ENCODE data around the gene GAL3ST2.
"Not testable (repeated sequence)": the region's sequence is repeated elsewhere in the genome, so short reads cannot be mapped to it uniquely, and the experiment has no call there.

Gene GAL3ST2

GRCh38 chr2:241767464-241768250, 9.0 kb upstream of the GAL3ST2 start:
- no peak for DNase-seq (ENCODE audit: low spot score)

- DNase-seq (ENCODE audit: low spot score) = no peak
Observed at GRCh38 chr2:241768251-241768711, 8.3 kb upstream of the GAL3ST2 start.

GRCh38 chr2:241768850-241769249, 7.8 kb upstream of the GAL3ST2 start:
- DNase-seq (ENCODE audit: low spot score) = no peak

- DNase-seq (ENCODE audit: low spot score) = no peak
Observed at GRCh38 chr2:241769819-241770184, 6.8 kb upstream of the GAL3ST2 start.

- no peak for DNase-seq (ENCODE audit: low spot score)
Observed at GRCh38 chr2:241770185-241770935, 6.3 kb upstream of the GAL3ST2 start.

- no peak for DNase-seq (ENCODE audit: low spot score)
Observed at GRCh38 chr2:241770936-241771285, 5.7 kb upstream of the GAL3ST2 start.

GRCh38 chr2:241771286-241772062, 5.1 kb upstream of the GAL3ST2 start:
- no peak for DNase-seq (ENCODE audit: low spot score)

- peak; percentile 37 for DNase-seq (ENCODE audit: low spot score)
Observed at GRCh38 chr2:241772063-241772499, 4.5 kb upstream of the GAL3ST2 start.

- DNase-seq (ENCODE audit: low spot score) = no peak
Observed at GRCh38 chr2:241773511-241774418, 2.9 kb upstream of the GAL3ST2 start.

- no peak for DNase-seq (ENCODE audit: low spot score)
Observed at GRCh38 chr2:241774419-241775222, 2.0 kb upstream of the GAL3ST2 start.

GRCh38 chr2:241775223-241776177, 1.1 kb upstream of the GAL3ST2 start:
- no peak for DNase-seq (ENCODE audit: low spot score)

- DNase-seq (ENCODE audit: low spot score) = no peak
Observed at GRCh38 chr2:241777170-241777685, 606 bp downstream of the GAL3ST2 start.

GRCh38 chr2:241777686-241778627, 1.3 kb downstream of the GAL3ST2 start:
- DNase-seq (ENCODE audit: low spot score) = no peak

- DNase-seq (ENCODE audit: low spot score) = no peak
Observed at GRCh38 chr2:241780939-241781569, 4.4 kb downstream of the GAL3ST2 start.

- DNase-seq (ENCODE audit: low spot score) = not testable (repeated sequence)
Observed at GRCh38 chr2:241782053-241782452, 5.4 kb downstream of the GAL3ST2 start.

- no peak for DNase-seq (ENCODE audit: low spot score)
Observed at GRCh38 chr2:241788135-241788534, 11.5 kb downstream of the GAL3ST2 start.

GRCh38 chr2:241788572-241788971, 11.9 kb downstream of the GAL3ST2 start:
- DNase-seq (ENCODE audit: low spot score) = no peak

All from SK-N-DZ (cell line).